OCI-LY3 (cell line): Measurements from ENCODE around the gene ZNF892.

Experiments
- CTCF ChIP-seq: fragments of 200-600, 300-600 bp; sonication (generic); IDR thresholded peaks from 2 replicates; pipeline ENCODE4 v1.5.1; 2014; ENCODE audit warnings: antibody characterized with exemption, low read length, low read depth
- EZH2phosphoT487 ChIP-seq: fragments of 200-600 bp; shearing (Covaris generic); IDR thresholded peaks from 2 replicates; pipeline ENCODE4 v1.6.1; 2018; ENCODE audit warnings: antibody characterized with exemption, mixed run types, low read depth

- TF ChIP-seq CTCF (no peak), EZH2phosphoT487 (no peak)
These were observed 2.9 kb upstream of the ZNF892 start for GRCh38 chr2:95204396-95204795.
